ENCODE data around the gene GRAP.
"Not testable (repeated sequence)": the region's sequence is repeated elsewhere in the genome, so short reads cannot be mapped to it uniquely, and the experiment has no call there.

DNA sequence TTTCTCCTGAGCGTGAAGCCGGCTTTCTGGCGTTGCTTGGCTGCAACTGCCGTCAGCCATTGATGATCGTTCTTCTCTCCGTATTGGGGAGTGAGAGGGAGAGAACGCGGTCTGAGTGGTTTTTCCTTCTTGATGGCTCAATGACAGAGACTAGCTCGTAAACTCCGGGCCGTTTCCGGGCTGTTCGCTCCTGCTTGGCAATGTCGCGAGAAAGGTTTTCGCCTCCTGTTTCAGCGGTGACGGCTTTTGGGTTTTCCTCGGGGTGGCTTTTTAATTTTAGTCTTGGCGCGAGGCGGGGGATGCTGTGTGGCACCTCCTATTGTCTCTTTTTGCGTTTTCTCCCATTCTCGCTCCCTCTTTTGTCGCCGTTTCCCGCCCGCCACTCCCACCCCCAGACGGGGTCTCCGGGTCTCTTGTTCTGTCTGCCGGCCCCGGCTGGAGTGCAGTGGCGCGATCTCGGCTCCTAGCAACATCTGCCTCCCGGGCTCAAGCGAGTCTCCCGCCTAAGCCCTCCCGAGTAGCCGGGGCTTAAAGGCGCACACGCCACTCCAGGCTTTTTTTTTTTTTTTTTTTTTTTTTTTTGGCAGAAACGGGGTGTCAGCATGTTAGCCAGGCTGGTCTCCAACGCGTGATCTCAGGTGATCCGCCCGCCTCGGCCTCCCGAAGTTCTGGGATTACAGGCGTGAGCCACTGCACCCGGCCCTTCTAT, 15.4 kb upstream of the GRAP start:
- TF ChIP-seq, protein P1, sequence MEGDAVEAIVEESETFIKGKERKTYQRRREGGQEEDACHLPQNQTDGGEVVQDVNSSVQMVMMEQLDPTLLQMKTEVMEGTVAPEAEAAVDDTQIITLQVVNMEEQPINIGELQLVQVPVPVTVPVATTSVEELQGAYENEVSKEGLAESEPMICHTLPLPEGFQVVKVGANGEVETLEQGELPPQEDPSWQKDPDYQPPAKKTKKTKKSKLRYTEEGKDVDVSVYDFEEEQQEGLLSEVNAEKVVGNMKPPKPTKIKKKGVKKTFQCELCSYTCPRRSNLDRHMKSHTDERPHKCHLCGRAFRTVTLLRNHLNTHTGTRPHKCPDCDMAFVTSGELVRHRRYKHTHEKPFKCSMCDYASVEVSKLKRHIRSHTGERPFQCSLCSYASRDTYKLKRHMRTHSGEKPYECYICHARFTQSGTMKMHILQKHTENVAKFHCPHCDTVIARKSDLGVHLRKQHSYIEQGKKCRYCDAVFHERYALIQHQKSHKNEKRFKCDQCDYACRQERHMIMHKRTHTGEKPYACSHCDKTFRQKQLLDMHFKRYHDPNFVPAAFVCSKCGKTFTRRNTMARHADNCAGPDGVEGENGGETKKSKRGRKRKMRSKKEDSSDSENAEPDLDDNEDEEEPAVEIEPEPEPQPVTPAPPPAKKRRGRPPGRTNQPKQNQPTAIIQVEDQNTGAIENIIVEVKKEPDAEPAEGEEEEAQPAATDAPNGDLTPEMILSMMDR (IDR thresholded peaks at IDR 0.05 in 8 of 11, conservative IDR thresholded peaks at IDR 0.05 in 3 of 11), result not testable (repeated sequence)
- TF ChIP-seq POLR2A (IDR thresholded peaks at IDR 0.05), result not testable (repeated sequence)
